ENCODE data around the gene GOLGA1. TPM values are rescaled to one million over a fixed set of nuclear protein-coding genes. Genes with fewer than 3 reads are reported as not detected.

The GOLGA1 gene
- total and polyA plus RNA-seq, 4 donors, result 17.8 to 21.7 (median 18.9) TPM

DNA sequence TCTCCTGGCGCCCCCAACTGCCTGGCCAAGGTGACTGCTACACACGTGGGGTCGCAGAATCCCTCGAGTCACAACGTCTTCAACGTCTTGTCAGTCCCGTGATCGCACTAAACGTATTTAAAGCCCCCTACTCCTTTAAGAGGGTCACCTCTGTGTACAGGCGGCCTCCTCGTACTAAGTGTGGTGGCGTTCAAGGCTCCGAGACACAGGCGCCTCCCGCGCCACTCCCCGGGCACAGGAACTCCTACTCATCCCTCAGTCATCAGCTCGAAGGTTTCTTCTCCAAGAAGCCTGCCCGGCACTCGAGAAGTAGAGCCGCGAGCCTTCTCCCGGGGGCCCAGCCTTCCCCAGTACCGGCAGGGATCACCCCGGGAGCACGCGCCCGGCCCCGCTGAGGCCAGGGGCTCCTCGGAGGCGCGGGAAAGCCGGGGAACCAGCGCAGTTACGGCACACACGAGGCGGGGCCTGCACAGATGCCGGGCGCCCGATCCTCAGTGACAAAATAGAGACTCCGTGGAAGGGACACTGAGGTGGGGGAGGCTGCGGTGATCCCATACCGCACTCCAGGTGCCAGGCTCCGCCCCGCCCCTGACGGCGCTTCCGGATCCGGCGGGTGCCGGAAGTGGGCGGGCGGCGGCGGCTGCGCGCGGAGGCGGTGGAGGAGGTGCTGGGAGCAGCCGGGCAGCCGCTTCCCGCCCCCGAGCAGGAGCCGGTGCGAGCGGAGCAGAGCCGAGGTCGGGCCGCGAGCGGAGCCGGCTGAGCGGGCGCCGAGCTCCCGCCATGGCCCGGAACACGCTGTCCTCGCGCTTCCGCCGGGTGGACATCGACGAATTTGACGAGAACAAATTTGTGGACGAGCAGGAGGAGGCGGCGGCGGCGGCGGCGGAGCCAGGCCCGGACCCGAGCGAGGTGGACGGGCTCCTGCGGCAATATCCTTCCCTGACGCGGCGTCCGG is 72.1 kb downstream of the GOLGA1 start:
- peak overlapping the region; percentile 80 for H3K27ac ChIP-seq (ENCODE audit: low read depth, low read length)
- under 1% methylated on average over 101 of the region's 101 CpGs for WGBS (ENCODE audit: insufficient coverage)
- H3K9me3 ChIP-seq (ENCODE audit: control insufficient read depth, insufficient read depth, low read length), result no peaks in the 10 kb centered on the region
- DNase-seq (ENCODE audit: low read depth in 4 of 6, low spot score in 6 of 6), result peak; percentile 57 to 95 (median 80)
- H3K27me3 ChIP-seq (ENCODE audit: control insufficient read depth, insufficient read depth, low read length), result no peaks in the 10 kb centered on the region
- H3K36me3 ChIP-seq (ENCODE audit: control insufficient read depth, insufficient read depth, low read length), result peaks cover 26% of the 10 kb centered on the region
- H3K4me3 ChIP-seq (ENCODE audit: low read depth, low read length), result peak overlapping the region; percentile 98
- peaks cover 30% of the 10 kb centered on the region for H3K4me1 ChIP-seq (ENCODE audit: control insufficient read depth, insufficient read depth, low read length)

DNA sequence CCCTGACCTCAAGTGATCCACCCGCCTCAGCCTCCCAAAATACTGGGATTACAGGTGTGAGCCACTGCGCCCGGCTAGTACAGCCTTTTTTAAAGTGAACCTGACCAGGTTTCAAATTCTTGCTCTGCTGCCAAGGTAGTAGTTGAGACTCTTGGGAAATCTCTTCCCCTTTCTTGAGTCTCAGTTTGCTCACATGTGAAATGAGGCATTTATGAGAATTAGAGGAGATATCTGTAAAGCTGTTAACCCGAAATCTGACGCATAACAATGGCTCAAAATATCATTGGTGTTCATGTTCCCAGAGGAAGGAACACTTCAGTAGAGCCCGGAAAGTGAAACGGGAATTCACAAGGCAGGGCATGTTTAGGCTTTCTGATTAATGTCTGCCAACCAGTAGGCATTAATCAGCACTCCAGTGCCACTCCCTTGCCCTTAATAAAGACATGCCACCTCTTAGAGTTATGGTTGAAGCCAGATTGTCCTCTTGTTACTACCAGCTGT is 77.5 kb downstream of the GOLGA1 start:
- Histone ChIP-seq H3K9me3 (ENCODE audit: control insufficient read depth, insufficient read depth, low read length) (no peaks in the 10 kb centered on the region), H3K4me3 (ENCODE audit: low read depth, low read length) (no peak overlapping the region), H3K27me3 (ENCODE audit: control insufficient read depth, insufficient read depth, low read length) (no peaks in the 10 kb centered on the region), H3K36me3 (ENCODE audit: control insufficient read depth, insufficient read depth, low read length) (peaks cover 30% of the 10 kb centered on the region), H3K27ac (ENCODE audit: low read depth, low read length) (no peak overlapping the region), H3K4me1 (ENCODE audit: control insufficient read depth, insufficient read depth, low read length) (peaks cover 32% of the 10 kb centered on the region)
- DNase-seq (ENCODE audit: low read depth in 4 of 6, low spot score in 6 of 6), result no peak
- no CpG with 5 or more reads among the region's 7 CpGs for WGBS (ENCODE audit: insufficient coverage)

DNA sequence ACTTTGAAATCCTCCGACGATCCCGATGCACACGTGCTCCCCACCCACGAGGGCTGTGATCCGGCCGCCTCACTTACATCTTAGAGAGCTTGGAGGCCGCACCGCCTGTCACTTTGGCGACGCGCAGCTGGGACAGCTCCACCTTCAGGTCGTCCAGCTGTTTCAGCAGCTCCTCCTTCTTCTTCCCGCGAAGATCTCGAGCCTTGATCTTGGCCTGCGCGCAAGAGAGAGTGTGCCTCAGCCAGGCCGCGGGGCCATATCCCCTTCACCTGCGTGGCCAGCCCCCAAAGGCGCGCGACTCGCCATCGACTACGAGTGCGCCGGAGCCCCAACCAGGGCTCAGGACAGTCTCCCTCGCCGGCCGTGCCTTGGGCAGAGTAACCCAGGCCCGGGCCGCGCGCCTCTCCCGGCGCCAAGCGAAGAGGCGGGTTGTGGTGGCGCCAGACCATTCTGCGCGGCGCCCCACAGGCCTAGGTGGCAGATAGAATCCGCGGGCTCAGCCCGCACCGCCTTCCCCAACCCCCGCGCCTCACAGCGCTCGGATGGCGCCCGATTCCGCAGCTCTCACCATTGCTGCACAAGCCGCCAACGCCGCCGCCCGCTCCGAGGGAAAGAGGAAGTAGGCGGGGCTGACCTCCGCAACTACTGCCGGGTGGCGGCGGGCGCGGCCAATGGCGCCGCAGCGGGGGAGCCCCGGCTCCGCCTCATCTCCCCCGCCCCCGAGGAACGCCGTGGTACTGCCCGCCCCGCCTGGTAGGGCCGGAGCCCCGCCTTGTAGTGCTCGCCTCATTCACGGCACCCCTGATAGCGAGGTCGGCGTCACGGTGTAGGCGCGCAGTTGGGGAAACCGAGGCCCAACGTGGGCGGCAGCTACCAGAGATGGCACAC is 79.3 kb downstream of the GOLGA1 start, which contains the start of the genes ARPC5L and RPL35:
Gene ARPC5L (plus strand): TSS at position 789 of the 888 bp plus-strand sequence. CDS start 7,161 bp downstream, outside the sequence.
Gene RPL35 (minus strand): TSS at position 616 of the 888 bp plus-strand sequence. CDS start 45 bp downstream, at position 571.
- Histone ChIP-seq H3K36me3 (ENCODE audit: control insufficient read depth, insufficient read depth, low read length) (peaks cover 48% of the 10 kb centered on the region), H3K9me3 (ENCODE audit: control insufficient read depth, insufficient read depth, low read length) (no peaks in the 10 kb centered on the region), H3K4me1 (ENCODE audit: control insufficient read depth, insufficient read depth, low read length) (peaks cover 24% of the 10 kb centered on the region), H3K4me3 (ENCODE audit: low read depth, low read length) (peak within 1 kb of the TSS; percentile 88), H3K27me3 (ENCODE audit: control insufficient read depth, insufficient read depth, low read length) (no peaks in the 10 kb centered on the region), H3K27ac (ENCODE audit: low read depth, low read length) (peak within 1 kb of the TSS; percentile 95)
- DNase-seq (ENCODE audit: low read depth in 4 of 6, low spot score in 6 of 6), result peak; percentile 87 to 98 (median 90)
- under 1% methylated on average over 92 of the region's 92 CpGs for WGBS (ENCODE audit: insufficient coverage)

DNA sequence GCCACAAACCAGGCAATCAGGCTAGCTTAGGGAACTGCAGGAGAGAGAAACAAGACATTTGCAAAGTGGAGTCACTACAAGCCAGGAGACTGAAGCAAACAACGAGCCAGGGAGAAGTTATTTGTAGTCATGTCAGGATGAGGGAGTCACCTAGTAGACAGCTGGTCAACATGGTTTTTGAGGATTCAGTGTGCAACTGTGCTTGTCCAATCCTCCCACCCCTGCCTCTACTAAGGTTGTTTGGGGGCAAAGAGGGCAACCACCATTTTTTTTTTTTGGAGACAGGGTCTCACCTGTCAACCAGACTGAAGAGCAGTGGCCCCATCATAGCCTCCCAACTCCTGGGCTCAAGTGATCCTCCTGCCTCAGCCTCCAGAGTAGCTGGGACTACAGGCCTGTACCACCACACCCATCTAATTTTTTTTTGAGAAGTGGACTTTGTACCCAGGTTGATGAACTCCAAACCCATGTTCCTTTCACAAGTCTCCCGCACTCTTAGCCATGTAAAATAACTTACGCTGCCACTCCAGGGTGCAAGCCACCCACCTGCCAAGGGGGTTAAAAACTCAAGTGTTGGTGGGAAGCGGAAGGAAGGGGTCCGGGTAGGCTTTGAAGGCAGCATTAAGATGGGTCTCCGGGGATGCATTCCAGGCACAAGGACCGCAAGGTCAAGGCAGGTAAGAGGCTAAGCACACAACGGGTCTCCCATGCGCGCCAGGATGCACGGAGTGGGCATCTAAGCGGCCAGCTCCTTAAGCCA is 80.1 kb downstream of the GOLGA1 start:
- Histone ChIP-seq H3K9me3 (ENCODE audit: control insufficient read depth, insufficient read depth, low read length) (no peaks in the 10 kb centered on the region), H3K27ac (ENCODE audit: low read depth, low read length) (peak overlapping the region; percentile 95), H3K4me1 (ENCODE audit: control insufficient read depth, insufficient read depth, low read length) (peaks cover 24% of the 10 kb centered on the region), H3K36me3 (ENCODE audit: control insufficient read depth, insufficient read depth, low read length) (peaks cover 57% of the 10 kb centered on the region), H3K27me3 (ENCODE audit: control insufficient read depth, insufficient read depth, low read length) (no peaks in the 10 kb centered on the region), H3K4me3 (ENCODE audit: low read depth, low read length) (peak overlapping the region; percentile 88)
- 6% methylated on average over 9 of the region's 12 CpGs for whole genome bisulfite sequencing (ENCODE audit: insufficient coverage)
- no peak for DNase-seq (ENCODE audit: low read depth in 4 of 6, low spot score in 6 of 6)

DNA sequence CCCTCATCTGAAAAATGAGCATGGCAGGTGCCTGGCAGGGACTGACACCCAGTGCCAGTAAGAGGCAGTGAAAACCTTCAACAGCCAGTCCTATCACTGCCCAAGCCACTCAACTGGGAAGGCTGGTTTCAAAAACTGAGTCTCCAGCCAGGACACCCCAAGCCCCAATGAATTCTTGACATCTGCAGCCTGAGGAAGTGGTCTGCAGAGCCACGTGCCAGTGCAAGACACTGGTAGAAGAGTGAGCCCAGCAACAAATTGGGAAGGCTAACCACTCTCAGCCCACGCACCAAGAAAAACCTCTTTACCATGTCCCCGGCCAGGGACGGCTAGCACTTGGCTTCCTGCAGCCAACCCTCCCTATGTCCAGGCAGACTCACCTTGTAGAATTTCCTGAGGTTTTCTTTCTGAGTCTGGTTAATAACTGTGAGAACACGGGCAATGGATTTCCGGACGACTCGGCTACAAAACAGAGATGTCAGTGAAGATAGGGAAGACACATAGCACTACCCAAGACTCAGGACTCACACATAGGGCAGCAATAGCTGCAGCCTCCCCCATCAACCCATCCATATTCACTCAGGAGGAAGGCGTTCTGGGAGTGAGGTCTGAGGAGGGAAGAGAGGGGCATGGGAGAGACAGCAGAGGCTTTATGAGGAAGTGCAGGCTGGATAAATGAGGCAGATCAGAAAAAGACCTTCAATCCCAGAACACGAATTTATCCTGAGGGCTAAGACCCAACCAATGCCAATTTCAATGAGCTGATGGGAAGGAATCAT is 80.9 kb downstream of the GOLGA1 start:
- no peak overlapping the region for H3K27ac ChIP-seq (ENCODE audit: low read depth, low read length)
- no peaks in the 10 kb centered on the region for H3K27me3 ChIP-seq (ENCODE audit: control insufficient read depth, insufficient read depth, low read length)
- peaks cover 24% of the 10 kb centered on the region for H3K4me1 ChIP-seq (ENCODE audit: control insufficient read depth, insufficient read depth, low read length)
- no peaks in the 10 kb centered on the region for H3K9me3 ChIP-seq (ENCODE audit: control insufficient read depth, insufficient read depth, low read length)
- peak overlapping the region; percentile 88 for H3K4me3 ChIP-seq (ENCODE audit: low read depth, low read length)
- H3K36me3 ChIP-seq (ENCODE audit: control insufficient read depth, insufficient read depth, low read length), result peaks cover 61% of the 10 kb centered on the region
- WGBS (ENCODE audit: insufficient coverage), result 91% methylated on average over 3 of the region's 10 CpGs
- no peak for DNase-seq (ENCODE audit: low read depth in 4 of 6, low spot score in 6 of 6)

DNA sequence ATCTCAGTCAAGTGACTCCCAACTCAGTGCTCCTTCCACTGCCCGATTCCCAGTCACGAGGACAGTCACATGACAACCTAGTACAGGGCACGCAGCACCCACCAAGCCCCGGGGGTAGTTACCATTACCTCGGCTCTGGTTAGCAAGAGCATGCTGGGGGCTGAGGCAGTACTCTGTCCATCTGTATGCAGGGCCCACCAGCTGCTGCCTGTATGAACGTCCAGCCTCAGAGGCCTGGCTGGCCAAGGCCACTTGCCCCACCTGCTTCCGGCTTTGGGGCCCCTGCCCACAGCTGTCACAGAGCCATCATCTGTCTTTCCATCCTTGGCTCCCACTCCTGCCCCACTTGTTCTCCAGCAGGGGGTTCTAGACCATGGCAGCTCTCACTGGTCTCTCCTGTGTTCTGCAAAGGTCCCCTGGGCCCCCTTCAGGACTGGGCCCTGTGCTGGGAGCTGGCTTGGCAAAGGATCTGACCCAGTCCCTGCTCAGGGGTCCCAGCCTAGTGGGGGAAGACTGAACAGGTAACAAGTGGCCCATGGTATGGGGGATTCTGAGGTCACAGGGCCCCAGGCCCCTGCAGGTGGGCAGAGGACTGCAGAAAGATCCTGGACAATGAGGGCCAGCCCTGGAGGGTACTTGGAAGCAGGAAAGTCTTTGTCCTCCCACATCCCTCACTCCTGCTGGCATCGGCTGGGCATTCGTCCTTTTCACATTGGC is 82.4 kb downstream of the GOLGA1 start:
- Histone ChIP-seq H3K27ac (ENCODE audit: low read depth, low read length) (no peak overlapping the region), H3K4me3 (ENCODE audit: low read depth, low read length) (no peak overlapping the region), H3K27me3 (ENCODE audit: control insufficient read depth, insufficient read depth, low read length) (no peaks in the 10 kb centered on the region), H3K9me3 (ENCODE audit: control insufficient read depth, insufficient read depth, low read length) (no peaks in the 10 kb centered on the region), H3K4me1 (ENCODE audit: control insufficient read depth, insufficient read depth, low read length) (peaks cover 29% of the 10 kb centered on the region), H3K36me3 (ENCODE audit: control insufficient read depth, insufficient read depth, low read length) (peaks cover 67% of the 10 kb centered on the region)
- WGBS (ENCODE audit: insufficient coverage), result 84% methylated on average over 9 of the region's 9 CpGs
- DNase-seq (ENCODE audit: low read depth in 4 of 6, low spot score in 6 of 6), result no peak

DNA sequence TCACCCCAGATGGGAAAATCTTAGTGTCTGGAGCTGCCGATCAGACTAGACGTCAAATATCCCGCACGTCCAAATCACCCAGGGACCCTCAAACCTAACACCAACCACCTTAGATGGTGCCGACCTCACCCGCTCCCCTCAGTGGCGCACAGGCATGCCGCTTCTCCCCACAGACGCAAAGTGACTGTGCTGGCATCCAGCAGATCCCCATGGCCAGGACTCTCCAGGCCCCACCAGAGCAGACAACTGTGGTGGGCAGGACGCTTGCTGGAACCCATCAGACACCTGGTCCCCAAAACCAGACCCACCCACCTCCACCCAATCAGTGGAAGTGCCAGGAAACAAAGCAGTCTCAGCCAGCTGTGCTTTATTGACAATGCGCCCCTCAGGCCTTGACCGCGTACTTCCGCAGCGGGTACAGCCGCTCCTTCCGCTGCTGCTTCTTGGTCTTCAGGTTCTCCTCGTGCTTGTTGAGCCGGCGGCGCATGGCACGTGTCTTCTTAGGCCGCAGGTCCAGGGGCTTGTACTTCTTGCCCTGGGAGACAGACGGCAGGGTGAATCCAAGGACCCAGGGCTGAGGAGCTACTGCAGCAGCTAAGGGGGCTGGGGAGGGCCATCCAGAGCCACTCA is 83.2 kb downstream of the GOLGA1 start:
- Histone ChIP-seq H3K4me3 (ENCODE audit: low read depth, low read length) (no peak overlapping the region), H3K9me3 (ENCODE audit: control insufficient read depth, insufficient read depth, low read length) (no peaks in the 10 kb centered on the region), H3K27me3 (ENCODE audit: control insufficient read depth, insufficient read depth, low read length) (no peaks in the 10 kb centered on the region), H3K36me3 (ENCODE audit: control insufficient read depth, insufficient read depth, low read length) (peaks cover 67% of the 10 kb centered on the region), H3K27ac (ENCODE audit: low read depth, low read length) (no peak overlapping the region), H3K4me1 (ENCODE audit: control insufficient read depth, insufficient read depth, low read length) (peaks cover 35% of the 10 kb centered on the region)
- DNase-seq (ENCODE audit: low read depth in 4 of 6, low spot score in 6 of 6), result no peak
- 90% methylated on average over 24 of the region's 24 CpGs for WGBS (ENCODE audit: insufficient coverage)
